WTC11 (cell line): ENCODE results near the gene TBX4. TPM values are rescaled to one million over a fixed set of nuclear protein-coding genes. Genes with fewer than 3 reads are reported as not detected.
A peak's percentile ranks its signal among the peaks of the same experiment; 100 is the strongest.

Experiments
- ATAC-seq: fragments of 200-7000 bp; cut with Tn5 transposase; 2 replicates; pipeline ENCODE4 v1.10.0; 2021; ENCODE audit warnings: mild to moderate bottlenecking, moderate library complexity
- CTCF ChIA-PET: fragments of 300-600 bp; sonication (Branson Sonifier 250); formaldehyde crosslinking; loops from one replicate; lab custom pipeline; 2021; ENCODE audit warnings: antibody characterized with exemption; lab: Charles Lee
- POLR2A ChIA-PET: fragments of 350-600 bp; sonication (Branson Sonifier 250); formaldehyde crosslinking; loops from one replicate; lab custom pipeline; 2021; ENCODE audit warnings: antibody characterized with exemption; lab: Charles Lee
- DNase-seq: peaks from one replicate; pipeline ENCODE4 v3.0.0; 2021; ENCODE audit warnings: low spot score
- H3K27ac Mint-ChIP-seq: 2 replicates; pipeline ENCODE4 v1.8.0; 2021; ENCODE audit warnings: mixed read lengths
- H3K27me3 Mint-ChIP-seq: 2 replicates; pipeline ENCODE4 v1.8.0; 2021; ENCODE audit warnings: low read depth, mild to moderate bottlenecking, moderate library complexity, mixed read lengths
- H3K36me3 Mint-ChIP-seq: 2 replicates; pipeline ENCODE4 v1.8.0; 2021; ENCODE audit warnings: mixed read lengths
- H3K4me1 Mint-ChIP-seq: 2 replicates; pipeline ENCODE4 v1.8.0; 2022; ENCODE audit warnings: mixed read lengths
- H3K4me3 Mint-ChIP-seq: 2 replicates; pipeline ENCODE4 v1.8.0; 2021; ENCODE audit warnings: mild to moderate bottlenecking, moderate library complexity, mixed read lengths
- H3K9me3 Mint-ChIP-seq: 2 replicates; pipeline ENCODE4 v1.8.0; 2021; ENCODE audit warnings: mixed read lengths
- AFF4 ChIP-seq: sonication (generic); formaldehyde crosslinking; IDR thresholded peaks from 2 replicates; pipeline ENCODE4 v1.8.1; 2023; ENCODE audit warnings: mild to moderate bottlenecking, missing genetic modification reagents, borderline replicate concordance
- AR ChIP-seq: fragments of 250-450 bp; sonication (Bioruptor Pico); IDR thresholded peaks from 2 replicates; pipeline ENCODE4 v1.9.0; 2021; ENCODE audit warnings: mild to moderate bottlenecking
- CTCF ChIP-seq: fragments of 200-600 bp; IDR thresholded peaks from 2 replicates; pipeline ENCODE4 v1.8.0; 2022; ENCODE audit warnings: antibody characterized with exemption
- E2F1 ChIP-seq: sonication (generic); formaldehyde crosslinking; IDR thresholded peaks from 2 replicates; pipeline ENCODE4 v1.8.0; 2022; ENCODE audit warnings: mild to moderate bottlenecking, missing genetic modification reagents
- ETV6 ChIP-seq: sonication (generic); formaldehyde crosslinking; IDR thresholded peaks from 2 replicates; pipeline ENCODE4 v1.8.1; 2022; ENCODE audit warnings: mild to moderate bottlenecking, missing genetic modification reagents
- FOXP1 ChIP-seq: sonication (generic); formaldehyde crosslinking; IDR thresholded peaks from 2 replicates; pipeline ENCODE4 v1.8.0; 2022; ENCODE audit warnings: missing genetic modification reagents, mild to moderate bottlenecking, moderate library complexity, borderline replicate concordance
- IRF2 ChIP-seq: sonication (generic); formaldehyde crosslinking; IDR thresholded peaks from 2 replicates; pipeline ENCODE4 v1.8.0; 2022; ENCODE audit warnings: low read depth, missing genetic modification reagents, borderline replicate concordance
- JUN ChIP-seq: sonication (generic); formaldehyde crosslinking; IDR thresholded peaks from 2 replicates; pipeline ENCODE4 v1.8.0; 2023; ENCODE audit warnings: mild to moderate bottlenecking, missing genetic modification reagents
- ZBTB21 ChIP-seq: sonication (generic); formaldehyde crosslinking; IDR thresholded peaks from 2 replicates; pipeline ENCODE4 v1.8.1; 2023; ENCODE audit warnings: mild to moderate bottlenecking, missing genetic modification reagents, borderline replicate concordance
- ZNF138 ChIP-seq: sonication (generic); formaldehyde crosslinking; conservative IDR thresholded peaks from 2 replicates; pipeline ENCODE4 v1.8.1; 2022; ENCODE audit warnings: mild to moderate bottlenecking, moderate library complexity, missing genetic modification reagents
- total RNA-seq: library from RNA; stranded (reverse); gene quantifications from 3 replicates; pipeline ENCODE4 v1.2.3, GENCODE V29; 2021

TBX4 gene
- total RNA-seq, 1 experiment from 2014 or later = not detected

GRCh38 chr17:61453566-61454380 lies 1.6 kb downstream of the TBX4 start (continued):
- TF ChIP-seq CTCF (no peak), E2F1 (CRISPR knock-in tag) (no peak), AFF4 (no peak), JUN (CRISPR knock-in tag) (no peak), AR (CRISPR knock-in tag) (no peak), IRF2 (CRISPR knock-in tag) (no peak)

GRCh38 chr17:61454381-61455323 lies 2.4 kb downstream of the TBX4 start:
- no peak overlapping the region for H3K27ac Mint-ChIP-seq
- TF ChIP-seq ETV6 = no peak
- TF ChIP-seq ZNF138 (CRISPR knock-in tag) = no peak
- TF ChIP-seq FOXP1 (CRISPR knock-in tag) = no peak
- no peak for TF ChIP-seq ZBTB21 (CRISPR knock-in tag)
- ChIA-PET CTCF (interaction anchor here (0.9 to 3.4 kb wide), 10 partner anchors 9 to 50 kb away, joined by 3 to 24 read pairs (median 5); no protein-coding TSS in a partner anchor), POLR2A (no interaction called here)
- DNase-seq = peak; percentile 49
- H3K4me1 Mint-ChIP-seq = peaks cover 53% of the 10 kb centered on the region
- H3K9me3 Mint-ChIP-seq = no peaks in the 10 kb centered on the region
- 0 out of 2 replicates have a peak, but pooled peaks cover 2% of the 10 kb centered on the region for H3K36me3 Mint-ChIP-seq
- H3K27me3 Mint-ChIP-seq = peaks cover 99% of the 10 kb centered on the region
- peak overlapping the region; percentile 51 for H3K4me3 Mint-ChIP-seq
- peak; percentile 2; the same call in 1 of the 2 replicates for ATAC-seq
